GM12878 (cell line): ENCODE results near the gene FOXJ3. TPM values are rescaled to one million over a fixed set of nuclear protein-coding genes. Genes with fewer than 3 reads are reported as not detected.

Experiments
- ATAC-seq: fragments of 200-7000 bp; cut with Tn5 transposase; 3 replicates; pipeline ENCODE4 v1.9.1; 2020; ENCODE audit warnings: mild to moderate bottlenecking, moderate library complexity
- BruUV-seq: library from RNA; stranded (reverse); fragments of 400-500 nt; replicated peaks from 2 replicates; lab custom pipeline; 2021; lab: Mats Ljungman, UMichigan
- CTCF ChIA-PET: fragments of 300-600 bp; sonication (Branson Sonifier 250); formaldehyde crosslinking; extraction: SDS; loops from one replicate; lab custom pipeline; 2021; ENCODE audit warnings: inconsistent platforms; lab: Yijun Ruan, JAX
- POLR2A ChIA-PET: fragments of 350-600 bp; formaldehyde crosslinking; extraction: SDS; loops from one replicate; lab custom pipeline; 2021; ENCODE audit warnings: inconsistent platforms; lab: Charles Lee
- RAD21 ChIA-PET: fragments of 300-600 bp; sonication (Branson Sonifier 250); formaldehyde crosslinking; loops from one replicate; lab custom pipeline; 2023; ENCODE audit warnings: antibody characterized with exemption; ENCODE audit not compliant: unreplicated experiment; lab: Charles Lee
- SMC1A ChIA-PET: fragments of 300-600 bp; sonication (Branson Sonifier 250); formaldehyde crosslinking; loops from one replicate; lab custom pipeline; 2023; ENCODE audit not compliant: unreplicated experiment, uncharacterized antibody; lab: Charles Lee
- DNase-seq: peaks from one replicate; pipeline ENCODE4 v3.0.0-alpha.2; 2011; ENCODE audit warnings: low read depth, low spot score
- FAIRE-seq: peaks from 3 replicates; lab custom pipeline; 2011; peaks lifted over from hg19 to GRCh38; lab: Jason Lieb, UNC
- H2AFZ ChIP-seq: 2 replicates; pipeline ENCODE4 v1.6.0; 2011; ENCODE audit warnings: low read depth, low read length, control low read depth; ENCODE audit not compliant: control insufficient read depth
- H3K27ac ChIP-seq: 2 replicates; pipeline ENCODE4 v1.5.1; 2011; ENCODE audit warnings: control low read depth; ENCODE audit not compliant: control insufficient read depth, insufficient read depth
- H3K27me3 ChIP-seq, 2 experiments: replicated peaks in 1 of 2; 2 replicates each; pipeline versions ENCODE4 v1.6.0 to v1.6.1; 2011; ENCODE audit warnings: low read length in 1 of 2; ENCODE audit not compliant: control insufficient read depth in 2 of 2, insufficient read depth in 2 of 2
- H3K36me3 ChIP-seq, 2 experiments: 2 replicates each; pipeline ENCODE4 v1.5.1; 2011; ENCODE audit warnings: low read length in 1 of 2; ENCODE audit not compliant: control insufficient read depth in 2 of 2, insufficient read depth in 2 of 2
- H3K4me1 ChIP-seq: 2 replicates; pipeline ENCODE4 v1.6.1; 2011; ENCODE audit warnings: mild to moderate bottlenecking, low read length, moderate library complexity, mixed read lengths; ENCODE audit not compliant: control insufficient read depth, insufficient read depth
- H3K4me2 ChIP-seq: 2 replicates; pipeline ENCODE4 v1.6.0; 2011; ENCODE audit warnings: control low read depth; ENCODE audit not compliant: control insufficient read depth, insufficient read depth
- H3K4me3 ChIP-seq: fragments of 200-600 bp; sonication (generic); 2 replicates; pipeline ENCODE4 v1.5.1; 2016
- H3K79me2 ChIP-seq: 2 replicates; pipeline ENCODE4 v1.6.0; 2011; ENCODE audit warnings: low read length; ENCODE audit not compliant: control insufficient read depth, insufficient read depth
- H3K9ac ChIP-seq: 2 replicates; pipeline ENCODE4 v1.8.0; 2011; ENCODE audit warnings: low read length, control low read depth, mixed read lengths; ENCODE audit not compliant: control insufficient read depth, insufficient read depth
- H3K9me3 ChIP-seq: replicated peaks from 3 replicates; pipeline ENCODE4 v1.5.1; 2011; ENCODE audit warnings: mild to moderate bottlenecking, low read length; ENCODE audit not compliant: control insufficient read depth, insufficient read depth
- H4K20me1 ChIP-seq: 2 replicates; pipeline ENCODE4 v1.6.0; 2011; ENCODE audit not compliant: control insufficient read depth, insufficient read depth
- ATF3 ChIP-seq: IDR thresholded peaks from 2 replicates; pipeline ENCODE4 v1.6.1; 2011; ENCODE audit warnings: low read depth, mild to moderate bottlenecking, low read length, moderate library complexity, borderline replicate concordance; ENCODE audit errors: extremely low read depth
- CHD4 ChIP-seq: fragments of 200-600 bp; sonication (generic); IDR thresholded peaks from 2 replicates; pipeline ENCODE4 v1.6.1; 2016; ENCODE audit warnings: mild to moderate bottlenecking
- HDAC2 ChIP-seq: fragments of 200-600 bp; sonication (generic); IDR thresholded peaks from 2 replicates; pipeline ENCODE4 v1.6.1; 2017
- HSF1 ChIP-seq: fragments of 150-350 bp; IDR thresholded peaks from 2 replicates; pipeline ENCODE4 v1.6.1; 2014; ENCODE audit warnings: mild to moderate bottlenecking, low read depth, low read length
- IKZF2 ChIP-seq, 2 experiments: fragments of 450-650 bp; IDR thresholded peaks; 2 replicates each; pipeline ENCODE4 v1.6.1; 2017; ENCODE audit warnings: mild to moderate bottlenecking in 2 of 2, moderate library complexity in 2 of 2
- JUNB ChIP-seq: IDR thresholded peaks from 2 replicates; pipeline ENCODE4 v1.6.1; 2016; ENCODE audit warnings: antibody characterized with exemption, mild to moderate bottlenecking
- MXI1 ChIP-seq: fragments of 150-350 bp; IDR thresholded peaks from 2 replicates; pipeline ENCODE4 v1.6.1; 2011; ENCODE audit warnings: low read depth, mild to moderate bottlenecking, inconsistent platforms, low read length, improper control_type of control experiment
- RELA ChIP-seq: fragments of 450-650 bp; IDR thresholded peaks from 2 replicates; pipeline ENCODE4 v1.8.0; 2014; ENCODE audit warnings: borderline replicate concordance; ENCODE audit not compliant: partially characterized antibody
- SKIL ChIP-seq: fragments of 450-650 bp; IDR thresholded peaks from 2 replicates; pipeline ENCODE4 v1.6.1; 2017; ENCODE audit warnings: mild to moderate bottlenecking, low read depth, inconsistent platforms; ENCODE audit not compliant: poor library complexity, severe bottlenecking
- TCF7 ChIP-seq: IDR thresholded peaks from 2 replicates; pipeline ENCODE4 v1.6.1; 2014; ENCODE audit warnings: antibody characterized with exemption, borderline replicate concordance
- ZBED1 ChIP-seq: IDR thresholded peaks from 2 replicates; pipeline ENCODE4 v1.6.1; 2016; ENCODE audit warnings: borderline replicate concordance
- ZBTB4 ChIP-seq: fragments of 450-650 bp; formaldehyde crosslinking; IDR thresholded peaks from 2 replicates; pipeline ENCODE4 v1.4.0; 2022; ENCODE audit warnings: mild to moderate bottlenecking, moderate library complexity
- ZSCAN29 ChIP-seq: fragments of 450-650 bp; IDR thresholded peaks from 2 replicates; pipeline ENCODE4 v1.6.1; 2017; ENCODE audit warnings: mild to moderate bottlenecking, moderate library complexity
- WGBS: methylation state at CpG from one replicate; pipeline ENCODE4 v1.1.6; 2016; ENCODE audit warnings: low lambda C conversion rate; ENCODE audit not compliant: insufficient replicate concordance, insufficient coverage; ENCODE audit errors: missing lambda C conversion rate; 5-methylcytosine and 5-hydroxymethylcytosine counted together
- in situ Hi-C: fragments of 300-500 bp; cut with MboI; formaldehyde crosslinking; loops from 9 replicates; pipeline ENCODE4 v1.14.3; 2018; ENCODE audit warnings: mixed read lengths
- intact Hi-C: fragments of 100-400 bp; cut with micrococcal nuclease; formaldehyde crosslinking; loops from one replicate; pipeline ENCODE4 v1.14.2; 2022; ENCODE audit not compliant: unreplicated experiment
- polyA plus RNA-seq, 11 experiments: library from polyadenylated mRNA; depleted of rRNA in 4 of 11; unstranded in 6 of 11; stranded (reverse) in 5 of 11; fragments of >200 nt; fragmentation: Nextera tagmentation in 4 of 11; fragmentation: Illumina TruSeq in 1 of 11; extraction: Ambion mirVana in 4 of 11; extraction: Trizol in 1 of 11; gene quantifications; 1 replicate in 1 of 11; 2 replicates in 10 of 11; pipeline versions ENCODE4 v1.2.1 to v1.2.3, GENCODE V29; 2011 to 2016; ENCODE audit warnings: inconsistent platforms in 2 of 11, missing spikeins in 2 of 11, low read depth in 1 of 11
- total RNA-seq, 4 experiments: library from RNA; depleted of rRNA in 3 of 4; stranded (reverse); fragments of >200 nt in 3 of 4; fragmentation: Illumina TruSeq in 1 of 4; extraction: Trizol in 1 of 4; gene quantifications; 2 replicates each; pipeline versions ENCODE4 v1.2.1 to v1.2.3, GENCODE V29; 2013 to 2021

Gene FOXJ3
- total and polyA plus RNA-seq, 10 of the 15 experiments (the other 5 are each of a cell fraction or from before 2014, with no cell fraction given) = 9.5 to 54.2 (median 24.7) TPM

GRCh38 chr1:42221456-42221855 lies 113.6 kb downstream of the FOXJ3 start (continued):
- no peak for TF ChIP-seq ZBTB4 (CRISPR knock-in tag)
- no peak for TF ChIP-seq JUNB
- TF ChIP-seq MXI1 = no peak
- no peak for TF ChIP-seq TCF7

GRCh38 chr1:42219627-42220026 lies 115.4 kb downstream of the FOXJ3 start:
- 40% methylated on average over 1 of the region's 1 CpG for WGBS
- Histone ChIP-seq H3K36me3 (peaks cover 0 to 3% of the 10 kb centered on the region in 2 experiments; a peak in 1 of 4 replicates), H4K20me1 (no peaks in the 10 kb centered on the region), H3K9me3 (no peaks in the 10 kb centered on the region; the same call in 2 of the 3 replicates), H2AFZ (no peak overlapping the region), H3K79me2 (no peaks in the 10 kb centered on the region; the same call in none of the 2 replicates), H3K27me3 (no peaks in the 10 kb centered on the region), H3K9ac (no peak overlapping the region), H3K4me2 (no peak overlapping the region), H3K27ac (no peak overlapping the region), H3K4me3 (no peak overlapping the region), H3K4me1 (no peaks in the 10 kb centered on the region)
- ChIA-PET SMC1A (no interaction called here), RAD21 (no interaction called here), CTCF (no interaction called here), POLR2A (no interaction called here)
- TF ChIP-seq IKZF2 (IDR thresholded peaks at IDR 0.05) (no peak), CHD4 (no peak), ZBED1 (no peak), RELA (no peak), HDAC2 (no peak), ZSCAN29 (no peak), SKIL (no peak), TCF7 (no peak), ATF3 (no peak), HSF1 (no peak)
- ATAC-seq (no peak), FAIRE-seq (no peak), DNase-seq (no peak)
- no TSS peak for BruUV-seq
- intact Hi-C loops (no loop called here), in situ Hi-C loops (no loop called here)
